Bronchus fibroblast of lung (primary cell): ENCODE results near the gene SVBP. TPM values are rescaled to one million over a fixed set of nuclear protein-coding genes. Genes with fewer than 3 reads are reported as not detected.

Experiments
- total RNA-seq: library from RNA; depleted of rRNA; stranded (reverse); fragments of >200 nt; gene quantifications from 2 replicates; pipeline ENCODE4 v1.2.3, GENCODE V29; 2015

SVBP gene, protein sequence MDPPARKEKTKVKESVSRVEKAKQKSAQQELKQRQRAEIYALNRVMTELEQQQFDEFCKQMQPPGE
- 12.9 and 19.0 TPM in 2 replicates for total RNA-seq

DNA sequence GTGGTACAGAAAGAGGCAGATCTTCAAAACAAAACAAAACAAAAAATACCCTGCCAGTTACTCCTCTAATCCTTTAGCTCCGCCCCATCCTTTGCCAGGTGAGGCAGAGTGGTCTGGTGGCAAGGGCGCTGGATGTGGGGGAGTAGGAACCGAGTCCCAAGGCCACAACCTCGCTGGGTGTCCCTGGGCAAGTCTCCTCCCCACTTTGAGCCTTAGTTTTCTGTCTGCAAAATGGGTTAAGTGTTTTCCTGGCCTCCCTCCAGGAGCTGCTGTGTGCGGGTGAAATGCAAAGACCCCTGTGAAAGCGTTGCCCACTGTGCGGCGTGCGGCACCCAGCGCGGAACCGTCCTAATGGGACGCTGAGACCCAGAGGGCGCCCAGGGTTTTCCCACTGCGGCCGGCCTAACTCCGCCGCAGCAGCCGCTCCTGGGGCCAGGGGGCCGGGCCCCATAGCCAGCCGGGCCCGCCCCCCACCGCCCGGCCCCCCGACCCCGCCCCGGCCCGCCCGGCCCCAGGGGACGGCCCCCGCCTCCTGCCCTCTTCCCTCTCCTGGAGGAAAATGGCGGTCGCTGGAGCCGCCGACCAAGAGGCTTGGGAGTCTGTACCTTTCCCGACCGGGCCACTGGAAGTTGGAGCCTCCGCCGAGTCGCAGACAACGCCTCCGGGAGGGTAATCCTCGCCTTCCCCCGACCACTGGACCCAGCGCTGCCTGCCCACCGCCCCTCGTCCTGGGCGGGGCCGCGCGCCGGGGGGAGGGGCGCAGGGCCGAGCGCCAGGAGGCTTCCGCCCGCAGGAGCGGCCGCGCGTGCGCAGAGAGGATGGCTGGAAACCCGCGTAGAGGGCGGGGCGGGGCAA lies at the start of gene SVBP, which contains the start of gene ERMAP:
Gene SVBP, minus strand, starts transcription at position 813 of the 855 bp plus-strand sequence. CDS start 853 bp downstream, outside the sequence.
Gene ERMAP, plus strand, starts transcription at position 538 of the 855 bp plus-strand sequence. CDS start 13,327 bp downstream, outside the sequence.

GRCh38 chr1:42846257-42847110 lies 29.3 kb upstream of the SVBP start, which contains the start of gene ZNF691:
Gene ZNF691 (plus strand): TSS chr1:42846613. CDS start chr1:42849659, 3,046 bp downstream.

GRCh38 chr1:42784946-42785693 lies 32.1 kb downstream of the SVBP start, which contains the start of gene TMEM269:
Gene TMEM269 (plus strand): TSS chr1:42784991. CDS start chr1:42789894, 4,903 bp downstream.

DNA sequence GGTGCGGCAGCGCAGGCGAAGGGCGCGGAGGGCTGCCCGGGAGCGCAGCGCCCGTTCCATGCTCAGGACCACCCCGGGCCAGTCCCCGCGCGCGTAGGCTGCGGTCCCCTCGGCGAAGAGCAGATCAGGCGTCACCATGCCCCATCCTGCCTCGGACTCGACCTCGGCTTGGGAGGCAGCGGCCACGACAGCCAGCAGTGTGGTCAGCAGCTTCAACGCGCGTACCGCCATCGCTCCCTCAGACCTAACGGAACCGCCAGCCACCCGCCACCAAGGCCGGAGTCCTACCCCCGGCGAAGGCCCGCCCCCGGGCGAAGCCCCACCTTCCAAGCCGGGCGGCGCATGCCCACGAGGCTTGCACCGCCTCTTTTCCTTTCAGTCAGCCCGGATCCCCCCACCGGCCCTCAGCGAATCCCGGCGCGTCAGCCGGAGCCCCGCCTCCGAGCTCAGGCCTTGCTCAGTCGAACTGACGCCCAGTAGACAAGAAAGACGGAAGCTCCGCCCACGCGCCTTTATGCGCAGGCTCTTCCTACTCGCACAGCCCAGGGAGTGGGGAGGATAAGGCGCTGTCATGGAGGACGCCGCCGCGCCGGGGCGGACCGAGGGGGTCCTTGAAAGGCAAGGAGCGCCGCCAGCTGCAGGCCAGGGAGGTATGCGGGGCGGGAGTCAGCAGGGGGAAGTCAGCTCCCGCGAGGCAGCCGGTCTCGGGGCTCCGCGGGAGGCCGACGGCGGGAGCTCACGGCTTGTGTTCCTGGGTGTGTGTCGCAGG lies 50.3 kb downstream of the SVBP start, which contains the start of the genes C1orf50 and P3H1:
Gene C1orf50, plus strand, starts transcription at position 509 of the 769 bp plus-strand sequence. Its CDS starts 63 bp downstream, at position 572.
Gene P3H1, minus strand, starts transcription at position 288 of the 769 bp plus-strand sequence. Its CDS starts 57 bp downstream, at position 231.

Other genes starting within 250 kb of the SVBP start
- 79.2 and 86.1 TPM in 2 replicates for gene PPIH, start 159.0 kb downstream of the SVBP start, total RNA-seq
- gene YBX1, start 135.0 kb downstream of the SVBP start, total RNA-seq: 795 and 951 TPM in 2 replicates
- gene CLDN19, start 77.2 kb downstream of the SVBP start, total RNA-seq: not detected in 2 replicates
- gene P3H1, start 50.4 kb downstream of the SVBP start, total RNA-seq: 131 and 133 TPM in 2 replicates
- gene C1orf50, start 50.1 kb downstream of the SVBP start, total RNA-seq: 2.5 and 4.0 TPM in 2 replicates
- gene TMEM269, start 32.4 kb downstream of the SVBP start, total RNA-seq: under 0.01 TPM in 1 of 2 replicates, not detected in the other
- gene ERMAP, start 275 bp downstream of the SVBP start, total RNA-seq: 6.2 and 6.7 TPM in 2 replicates
- gene ZNF691, start 29.2 kb upstream of the SVBP start, total RNA-seq: 8.3 and 10.6 TPM in 2 replicates
- gene SLC2A1, start 141.5 kb upstream of the SVBP start, total RNA-seq: 102 and 107 TPM in 2 replicates